Measurements from ENCODE around the gene NIF3L1. TPM values are rescaled to one million over a fixed set of nuclear protein-coding genes. Genes with fewer than 3 reads are reported as not detected.

NIF3L1 gene
- total and polyA plus RNA-seq, 10 of the 15 experiments (the other 5 are each of a cell fraction or from before 2014, with no cell fraction given): 27.6 to 95.9 (median 53.8) TPM

DNA sequence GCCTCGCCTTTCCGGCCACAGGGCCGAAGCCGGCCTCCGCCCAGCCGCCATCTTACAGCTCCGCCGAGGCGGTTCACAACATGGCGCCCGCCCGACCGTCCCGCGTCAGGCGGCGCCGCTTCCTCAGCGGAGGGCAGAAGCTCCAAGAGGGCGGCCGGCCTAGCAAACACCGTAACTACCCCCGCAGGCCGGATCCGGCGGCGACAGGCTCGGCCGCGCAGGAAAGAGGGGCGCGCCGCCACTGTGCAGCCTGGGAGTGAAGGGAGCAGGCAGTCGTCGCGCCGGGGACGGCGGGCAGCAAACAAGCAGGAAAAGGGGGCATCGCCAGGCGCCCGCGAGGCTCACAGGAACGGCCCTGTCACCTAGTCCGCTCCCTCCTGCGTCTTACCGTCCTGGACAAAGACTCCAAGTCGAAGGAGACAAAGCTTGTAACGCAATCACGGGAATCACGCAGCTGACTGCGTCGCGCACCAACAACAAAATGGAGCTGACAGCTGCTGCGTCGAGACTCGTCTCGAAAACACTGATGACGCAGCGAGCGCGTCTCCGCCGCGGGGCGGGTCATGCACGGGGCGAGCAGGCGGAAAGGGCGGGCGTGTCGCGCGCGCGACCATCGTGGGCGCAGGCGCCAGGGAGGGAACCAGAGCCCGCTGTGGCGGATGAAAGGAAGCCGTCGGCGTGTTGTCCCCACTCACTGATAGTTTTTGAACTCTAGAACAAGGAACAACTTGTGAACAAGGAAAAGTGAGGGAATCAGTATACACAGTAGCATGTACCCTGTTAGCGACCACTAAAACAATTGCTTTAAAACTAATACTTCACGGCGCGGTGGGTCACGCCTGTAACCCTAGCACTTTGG lies 24.8 kb upstream of the NIF3L1 start, which contains the start of gene CLK1 (continued):
- TF ChIP-seq ZBTB11 (CRISPR knock-in tag; IDR thresholded peaks at IDR 0.05): 0 out of 2 replicates have a peak, but pooled peaks have one; percentile 20
- peak; percentile 86; the same call in 1 of the 2 replicates for TF ChIP-seq TCF3 (IDR thresholded peaks at IDR 0.05; ENCODE audit: borderline replicate concordance, insufficient read depth, low read depth, low read length)

GRCh38 chr2:200869014-200869413 lies 20.2 kb upstream of the NIF3L1 start:
- H4K20me1 ChIP-seq (ENCODE audit: control insufficient read depth, insufficient read depth): no peaks in the 10 kb centered on the region
- H3K27me3 ChIP-seq (replicated peaks in 1 of 2; ENCODE audit: control insufficient read depth in 2 of 2, insufficient read depth in 2 of 2, low read length in 1 of 2): no peaks in the 10 kb centered on the region
- FAIRE-seq (no peak), ATAC-seq (no peak), DNase-seq (ENCODE audit: low read depth, low spot score) (no peak)
- no peaks in the 10 kb centered on the region for H3K4me1 ChIP-seq (ENCODE audit: control insufficient read depth, insufficient read depth, low read length)
- H3K9ac ChIP-seq (ENCODE audit: control insufficient read depth, insufficient read depth, low read length): no peak overlapping the region
- peaks cover 1 to 3% of the 10 kb centered on the region in 2 experiments for H3K36me3 ChIP-seq (ENCODE audit: control insufficient read depth in 2 of 2, insufficient read depth in 2 of 2, low read length in 1 of 2)
- no peak overlapping the region for H3K4me3 ChIP-seq
- no peak overlapping the region for H3K27ac ChIP-seq (ENCODE audit: control insufficient read depth, insufficient read depth)
- no peak overlapping the region for H3K4me2 ChIP-seq (ENCODE audit: control insufficient read depth, insufficient read depth)
- RAD21 ChIA-PET (ENCODE audit: unreplicated experiment): no interaction called here
- WGBS (ENCODE audit: insufficient coverage, insufficient replicate concordance, low lambda C conversion rate, missing lambda C conversion rate): 70% methylated on average over 2 of the region's 2 CpGs
- no peak overlapping the region for H2AFZ ChIP-seq (ENCODE audit: control insufficient read depth, low read depth, low read length)
- H3K9me3 ChIP-seq (replicated peaks; ENCODE audit: control insufficient read depth, insufficient read depth, low read length): no peaks in the 10 kb centered on the region
- BruUV-seq (replicated peaks): no TSS peak
- SMC1A ChIA-PET (ENCODE audit: uncharacterized antibody, unreplicated experiment): no interaction called here
- CTCF ChIA-PET: interaction anchor here (0.6 kb wide), 1 partner anchor 115 kb away, joined by 3 read pairs; no protein-coding TSS in a partner anchor
- intact Hi-C loops (cut with micrococcal nuclease; ENCODE audit: unreplicated experiment): loop anchor here (10.0 kb wide), 1 partner anchor 1506 kb away; the partner anchor contains the start of gene BMPR2
- POLR2A ChIA-PET: interaction anchor here (0.6 to 1.9 kb wide), 3 partner anchors 13 to 911 kb away, joined by 8 to 11 read pairs (median 11); no protein-coding TSS in a partner anchor
- peaks cover 5% of the 10 kb centered on the region for H3K79me2 ChIP-seq (ENCODE audit: control insufficient read depth, insufficient read depth, low read length)
- in situ Hi-C loops (cut with MboI): no loop called here
- TF ChIP-seq SIN3A (IDR thresholded peaks at IDR 0.05; ENCODE audit: low read depth, low read length) (no peak), HDGF (IDR thresholded peaks at IDR 0.05) (no peak), ZSCAN29 (IDR thresholded peaks at IDR 0.05) (no peak), NFIC (IDR thresholded peaks at IDR 0.05; ENCODE audit: low read depth, low read length) (no peak), IRF5 (IDR thresholded peaks at IDR 0.05; ENCODE audit: borderline replicate concordance) (no peak), TCF3 (IDR thresholded peaks at IDR 0.05; ENCODE audit: borderline replicate concordance, insufficient read depth, low read depth, low read length) (no peak), NFXL1 (IDR thresholded peaks at IDR 0.05; ENCODE audit: borderline replicate concordance) (no peak), NR2F1 (conservative IDR thresholded peaks at IDR 0.05) (no peak), DPF2 (IDR thresholded peaks at IDR 0.05) (no peak), POU2F2 (IDR thresholded peaks at IDR 0.05; ENCODE audit: borderline replicate concordance, low read depth, low read length) (no peak), NFYA (IDR thresholded peaks at IDR 0.05; ENCODE audit: borderline replicate concordance, low read depth, low read length) (no peak), RFX5 (IDR thresholded peaks at IDR 0.05; ENCODE audit: low read depth, low read length) (no peak), PML (IDR thresholded peaks at IDR 0.05; ENCODE audit: low read length) (no peak), CBFB (IDR thresholded peaks at IDR 0.05; ENCODE audit: low read depth) (no peak)
